Activated effector memory CD4-positive, alpha-beta T cell treated with anti-CD3 and anti-CD28 coated beads, Interleukin-2, amount 50 U/mL, for 16 hours (primary cell): ENCODE measurements around the gene TENT4A.

Source experiments
- DNase-seq: peaks from one replicate; pipeline ENCODE4 v3.0.0-alpha.2; 2020

Gene TENT4A

DNA sequence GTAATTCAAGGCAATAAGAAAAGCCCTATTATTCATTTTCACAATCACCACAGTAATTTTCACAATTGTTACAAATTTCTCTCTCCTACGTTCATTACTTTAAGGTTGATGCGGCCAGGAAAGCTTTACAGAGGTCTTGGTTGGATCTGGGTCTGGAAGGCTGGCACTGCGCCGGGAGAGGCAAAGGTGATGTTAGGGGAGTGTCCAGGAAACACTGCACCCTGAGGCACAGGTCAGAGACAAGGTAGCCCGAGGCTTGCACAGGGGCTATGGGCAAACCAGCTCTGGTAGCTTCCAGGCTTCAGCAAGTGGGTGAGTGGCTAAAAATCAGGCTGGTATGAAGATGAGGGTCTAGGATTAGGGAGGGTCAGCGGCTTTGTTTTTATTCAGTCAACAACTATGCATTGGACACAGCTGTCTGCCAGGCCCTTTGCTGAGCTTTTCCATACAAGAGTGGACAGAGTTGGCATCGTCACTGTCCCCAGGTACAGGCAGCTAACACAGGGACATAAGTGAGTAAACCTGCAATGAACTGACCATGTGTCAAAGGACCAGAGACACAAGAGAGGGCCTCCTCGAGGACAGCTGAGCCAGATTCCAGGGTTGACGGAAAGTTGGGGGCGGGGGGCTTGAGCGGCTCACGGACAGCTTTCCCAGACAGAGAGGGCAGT is 12.4 kb upstream of the TENT4A start:
- no peak for DNase-seq

DNA sequence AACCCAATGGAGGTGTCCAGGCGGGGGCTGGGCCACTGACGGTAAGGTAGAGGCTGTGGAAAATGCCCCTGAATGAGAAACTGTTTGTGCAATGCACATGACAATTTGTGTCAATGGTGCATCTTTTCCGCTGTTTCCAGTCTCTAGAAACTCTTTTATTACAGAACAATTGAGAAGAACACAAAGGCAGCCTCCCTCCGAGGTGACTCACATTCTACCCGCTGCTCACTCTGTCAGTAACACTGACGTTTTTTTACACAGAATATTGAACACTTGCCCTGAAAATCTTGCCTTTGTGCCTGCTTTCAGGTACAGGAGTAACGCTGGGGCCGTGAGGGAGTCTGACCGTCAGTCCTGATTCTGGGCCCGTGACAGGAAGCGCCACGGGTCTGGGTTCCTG is 11.7 kb upstream of the TENT4A start:
- DNase-seq, result no peak

DNA sequence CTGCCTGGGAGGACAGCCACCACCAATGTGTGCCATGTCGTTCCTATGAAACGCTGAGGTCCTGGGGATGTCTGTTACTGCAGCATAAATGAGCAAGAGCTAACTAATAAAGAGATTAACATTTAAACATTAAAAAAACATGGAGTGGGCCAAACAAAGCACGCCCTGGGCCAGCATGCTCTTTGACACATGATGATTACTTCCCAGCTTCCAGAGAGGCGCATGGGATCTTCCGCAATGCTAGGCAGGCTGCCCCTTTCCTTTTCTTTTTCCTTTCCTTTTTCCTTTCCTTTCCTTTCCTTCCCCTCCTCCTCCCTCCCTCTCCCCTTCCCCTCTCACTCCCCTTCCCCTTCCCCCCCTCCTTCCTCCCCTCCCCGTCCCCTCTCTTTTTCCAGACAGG is 10.6 kb upstream of the TENT4A start:
- no peak for DNase-seq

DNA sequence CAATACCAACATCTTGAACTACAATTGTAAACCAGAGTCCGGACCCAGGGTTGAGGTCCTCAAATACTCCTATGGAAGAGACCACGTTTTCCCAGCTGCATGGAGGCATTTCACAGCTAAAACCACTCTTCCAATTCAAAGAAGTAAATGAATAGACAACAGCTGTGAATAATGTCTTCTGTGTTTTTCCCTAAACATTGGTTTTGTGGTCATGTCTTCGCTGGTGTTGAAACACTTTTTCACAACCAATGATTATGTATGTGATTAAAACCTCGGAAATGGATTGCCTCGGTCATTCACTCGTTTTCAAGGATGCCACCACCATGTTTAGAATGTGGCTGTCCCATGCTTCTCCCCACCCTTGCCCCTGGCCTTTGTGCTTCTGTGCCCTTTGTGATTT is 9.4 kb upstream of the TENT4A start:
- DNase-seq, result no peak

DNA sequence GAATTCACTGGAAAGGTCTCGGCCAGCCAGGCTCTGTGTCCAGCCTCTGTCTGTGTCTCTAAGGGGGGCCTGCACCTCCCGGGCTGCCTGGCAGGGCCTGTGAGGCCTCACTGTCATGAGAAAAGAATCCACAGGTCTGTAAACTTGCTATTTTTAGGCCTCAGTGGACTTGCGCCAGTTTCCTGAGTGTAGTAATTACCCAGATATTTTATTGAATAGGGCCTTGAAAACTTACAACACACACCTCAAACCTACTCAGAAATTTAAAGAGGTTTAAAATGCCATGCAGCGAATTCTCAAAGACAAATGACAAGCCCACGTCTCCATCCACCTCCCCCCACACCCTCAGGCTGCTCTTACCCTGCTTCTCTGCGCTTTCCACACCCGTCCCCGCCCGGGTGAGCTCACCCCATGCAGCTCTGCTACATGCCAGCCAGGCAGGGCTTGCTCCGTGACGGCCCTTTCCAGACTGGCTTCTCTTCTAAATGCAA is 8.8 kb upstream of the TENT4A start:
- no peak for DNase-seq

DNA sequence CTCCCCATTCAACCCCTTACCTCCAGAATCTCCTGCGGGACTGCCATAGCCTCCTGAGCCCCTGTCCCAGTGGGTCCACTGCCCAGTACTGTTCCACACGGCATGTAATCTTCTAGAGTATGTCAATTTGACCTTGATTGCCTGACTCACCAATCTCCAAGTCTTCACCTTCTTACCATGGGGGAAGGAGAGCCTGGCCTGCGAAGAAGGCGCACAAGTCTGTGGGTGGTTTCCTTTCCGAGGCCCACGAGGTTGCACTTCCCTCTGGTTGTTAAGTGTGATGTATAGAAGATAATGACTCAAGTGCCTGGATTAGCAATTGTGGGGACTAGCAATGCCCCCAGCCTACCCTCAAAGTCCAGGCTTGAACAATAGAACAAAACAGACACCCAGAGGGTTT is 8.1 kb upstream of the TENT4A start:
- no peak for DNase-seq

DNA sequence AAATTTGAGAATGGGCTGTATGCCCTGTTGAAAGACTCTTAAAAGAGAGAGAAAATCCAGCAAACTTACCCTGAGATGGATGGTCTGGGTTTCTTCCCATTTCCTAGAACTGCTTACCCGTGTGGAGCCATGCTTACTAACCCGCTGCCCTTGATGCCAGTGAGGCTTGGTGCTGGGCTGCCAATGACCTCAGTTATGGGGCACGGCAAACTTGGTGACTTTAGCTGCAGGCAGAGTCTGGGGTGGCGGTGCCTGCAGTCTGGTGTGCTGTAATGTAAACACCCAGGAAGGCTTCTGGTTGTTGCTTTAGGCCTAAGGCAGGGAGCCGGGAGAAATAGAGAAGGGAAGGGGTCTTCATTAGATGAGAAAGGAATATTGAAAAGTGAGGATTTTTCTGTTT is 7.3 kb upstream of the TENT4A start:
- no peak for DNase-seq

DNA sequence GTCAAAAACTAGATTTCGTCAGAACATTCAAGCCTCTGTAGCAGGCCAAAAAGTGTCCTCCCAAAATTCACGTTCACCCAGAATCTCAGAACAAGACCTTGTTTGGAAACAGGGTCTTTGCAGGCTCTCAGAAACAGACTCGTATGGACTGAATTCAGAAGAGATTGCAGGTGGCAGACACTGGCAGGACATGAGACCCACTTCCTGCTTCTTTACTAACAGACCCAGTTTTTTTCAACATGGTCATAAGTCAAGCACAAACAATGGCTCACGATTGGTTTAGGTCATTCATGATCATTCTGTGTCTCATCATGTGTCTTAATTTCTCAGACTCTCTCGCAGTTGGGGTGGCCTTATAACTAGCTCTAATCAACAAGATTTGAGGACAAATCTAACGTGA is 5.4 kb upstream of the TENT4A start:
- no peak for DNase-seq

DNA sequence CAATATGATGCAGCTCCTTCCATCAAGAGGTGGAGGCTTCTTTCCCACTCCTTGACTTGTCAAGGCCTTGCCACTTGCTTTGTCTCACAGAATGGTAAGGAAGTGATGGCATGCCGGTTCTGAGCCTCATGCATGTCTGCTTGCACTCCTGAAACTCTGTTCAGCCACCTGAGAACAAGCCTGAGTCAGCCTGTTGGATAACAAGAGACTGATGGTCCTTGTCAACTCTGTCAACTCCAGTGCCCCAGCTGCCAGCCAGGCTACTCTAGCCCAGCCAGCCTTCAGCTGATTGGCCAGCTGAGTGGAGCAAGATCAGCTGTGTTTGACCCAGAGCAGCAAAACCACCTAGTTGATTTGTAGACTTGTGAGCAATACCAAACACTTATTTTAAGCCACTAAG is 4.4 kb upstream of the TENT4A start:
- no peak for DNase-seq

DNA sequence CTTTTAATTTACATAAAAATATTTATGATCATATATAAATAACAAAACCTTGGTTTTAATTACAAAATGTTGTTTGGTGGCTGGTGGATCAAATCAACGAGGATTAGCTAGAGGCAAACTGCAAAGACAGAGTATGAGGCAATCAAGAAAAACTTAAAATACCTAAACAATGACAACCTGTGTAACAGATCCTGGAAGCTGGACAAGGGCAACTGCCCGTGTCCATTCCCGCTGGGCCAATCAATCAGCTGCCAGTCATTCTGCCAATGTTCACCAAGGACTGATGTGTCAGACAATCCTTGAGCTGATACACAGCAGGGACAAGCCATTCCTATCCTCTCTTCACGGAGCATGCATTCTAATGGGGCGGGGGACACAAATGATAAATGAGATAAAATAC is 3.2 kb upstream of the TENT4A start:
- DNase-seq, result no peak

DNA sequence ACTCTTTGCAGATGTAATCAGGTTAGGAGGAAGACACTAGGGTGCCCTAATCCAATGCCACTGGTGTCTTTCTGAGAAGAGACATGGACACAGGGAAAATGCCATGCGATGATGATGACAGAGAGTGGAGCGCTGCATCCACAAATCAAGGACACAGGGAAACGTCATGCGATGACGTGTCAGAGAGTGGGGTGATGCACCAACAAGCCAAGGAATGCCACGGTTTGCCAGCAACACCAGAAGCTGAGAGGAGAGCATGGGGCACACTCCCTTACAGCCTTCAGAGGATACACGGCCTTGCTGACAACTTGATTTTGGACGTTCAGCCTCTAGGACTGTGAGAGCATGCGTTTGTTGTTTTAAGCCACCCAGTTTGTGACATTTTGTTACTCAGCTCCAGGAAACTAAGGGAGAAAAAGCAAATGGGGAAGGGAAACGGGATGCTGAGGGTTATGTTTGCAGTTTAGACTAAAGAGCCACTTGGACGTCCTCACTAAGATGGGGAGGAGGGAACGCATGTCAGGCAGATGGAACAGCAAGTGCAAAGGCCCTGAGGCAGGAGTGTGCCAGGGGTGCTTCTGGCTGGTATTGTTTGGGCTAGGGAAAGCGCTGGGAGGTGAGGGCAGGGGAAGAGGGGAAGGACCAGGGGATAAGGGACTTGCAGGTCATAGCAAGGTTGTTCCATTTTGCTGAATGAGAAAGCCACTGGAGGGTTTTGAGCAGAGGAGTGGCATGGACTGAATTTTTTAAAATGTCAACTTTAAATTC is 2.5 kb upstream of the TENT4A start:
- DNase-seq, result no peak

DNA sequence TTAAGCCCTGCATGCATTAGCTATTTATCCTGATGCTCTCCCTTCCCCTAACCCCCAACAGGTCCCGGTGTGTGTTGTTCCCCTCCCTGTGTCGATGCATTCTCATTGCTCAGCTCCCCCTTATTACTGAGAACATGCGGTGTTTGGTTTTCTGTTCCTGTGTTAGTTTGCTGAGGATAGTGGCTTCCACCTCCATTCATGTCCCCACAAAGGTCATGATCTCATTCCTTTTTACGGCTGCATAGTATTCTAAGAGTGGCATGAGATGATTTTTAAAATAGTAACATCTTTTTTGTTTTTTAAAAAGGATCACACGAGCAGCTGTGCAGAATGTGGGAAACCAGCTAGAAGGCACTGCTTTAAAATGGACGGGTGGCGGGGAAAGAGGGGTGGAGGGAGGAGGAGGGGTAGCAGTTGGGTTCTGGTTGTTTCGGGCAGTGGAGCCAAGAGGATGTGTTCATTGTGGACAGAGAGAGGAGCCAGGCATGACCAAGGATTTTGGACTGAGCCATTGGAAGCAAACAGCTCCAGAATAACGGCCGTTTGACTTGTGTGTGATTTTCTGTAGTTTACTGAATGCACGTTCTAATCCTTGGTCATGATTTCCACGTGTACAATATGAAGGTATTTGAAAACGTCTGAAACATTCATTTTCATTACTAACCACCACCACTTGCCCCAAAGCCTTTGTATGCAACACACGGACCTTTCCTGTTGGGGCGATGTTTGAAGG is 1.7 kb upstream of the TENT4A start:
- no peak for DNase-seq

DNA sequence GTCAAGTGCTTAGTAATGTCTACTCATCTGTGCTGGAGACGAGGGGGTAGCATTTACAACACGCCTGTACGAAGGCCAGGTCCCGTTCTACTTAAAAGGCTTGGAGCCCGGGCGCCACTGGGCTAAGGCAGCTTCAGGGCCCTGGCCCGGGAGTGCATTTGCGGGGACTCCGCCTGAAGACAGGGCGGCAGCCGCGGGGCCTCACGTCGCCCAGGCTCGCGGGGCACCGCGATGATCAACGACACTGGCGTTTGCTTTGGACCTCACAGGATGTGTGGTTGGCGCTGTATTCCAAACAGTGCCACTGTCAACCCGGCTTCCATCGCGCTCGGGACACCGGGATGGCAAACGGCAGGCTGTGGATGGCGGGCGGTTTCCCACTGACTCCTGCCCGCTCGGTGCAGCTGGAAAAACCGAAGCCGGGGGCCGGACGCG is 1.1 kb upstream of the TENT4A start:
- peak; percentile 84 for DNase-seq

DNA sequence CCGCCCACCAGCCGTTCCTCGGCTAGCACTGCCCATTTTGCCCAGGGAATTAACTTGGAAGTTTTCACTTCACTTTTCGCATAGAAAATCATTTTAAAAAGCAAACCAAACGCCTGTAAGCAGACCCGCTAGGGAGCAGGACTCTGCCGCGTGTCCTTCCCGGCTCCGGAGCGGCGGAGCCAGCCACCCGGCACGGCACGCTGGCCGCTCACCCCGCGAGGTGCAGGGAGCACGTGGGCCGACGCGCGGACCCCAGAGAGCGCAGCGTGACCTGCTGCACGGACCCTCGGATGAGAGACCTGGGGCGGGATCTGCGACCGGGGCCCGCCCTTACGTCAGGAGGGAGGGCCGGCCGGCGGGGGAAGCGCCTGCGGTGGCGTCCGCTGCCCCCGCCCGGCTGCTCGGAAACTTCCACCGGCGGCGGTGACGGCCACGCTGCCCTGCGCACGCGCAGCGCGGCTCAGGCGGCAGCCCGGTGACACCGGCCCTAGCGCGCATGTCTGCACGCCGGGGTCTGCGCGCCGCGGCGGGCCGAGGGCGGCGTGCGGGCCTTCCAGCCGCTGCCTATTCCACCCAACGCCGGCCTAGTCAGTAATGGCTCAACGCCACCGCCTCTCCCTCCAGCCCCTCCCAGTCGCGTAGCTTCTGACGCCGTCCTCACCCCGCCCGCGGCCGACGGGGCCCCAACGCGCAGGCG is 507 bp upstream of the TENT4A start:
- peak; percentile 99 for DNase-seq

DNA sequence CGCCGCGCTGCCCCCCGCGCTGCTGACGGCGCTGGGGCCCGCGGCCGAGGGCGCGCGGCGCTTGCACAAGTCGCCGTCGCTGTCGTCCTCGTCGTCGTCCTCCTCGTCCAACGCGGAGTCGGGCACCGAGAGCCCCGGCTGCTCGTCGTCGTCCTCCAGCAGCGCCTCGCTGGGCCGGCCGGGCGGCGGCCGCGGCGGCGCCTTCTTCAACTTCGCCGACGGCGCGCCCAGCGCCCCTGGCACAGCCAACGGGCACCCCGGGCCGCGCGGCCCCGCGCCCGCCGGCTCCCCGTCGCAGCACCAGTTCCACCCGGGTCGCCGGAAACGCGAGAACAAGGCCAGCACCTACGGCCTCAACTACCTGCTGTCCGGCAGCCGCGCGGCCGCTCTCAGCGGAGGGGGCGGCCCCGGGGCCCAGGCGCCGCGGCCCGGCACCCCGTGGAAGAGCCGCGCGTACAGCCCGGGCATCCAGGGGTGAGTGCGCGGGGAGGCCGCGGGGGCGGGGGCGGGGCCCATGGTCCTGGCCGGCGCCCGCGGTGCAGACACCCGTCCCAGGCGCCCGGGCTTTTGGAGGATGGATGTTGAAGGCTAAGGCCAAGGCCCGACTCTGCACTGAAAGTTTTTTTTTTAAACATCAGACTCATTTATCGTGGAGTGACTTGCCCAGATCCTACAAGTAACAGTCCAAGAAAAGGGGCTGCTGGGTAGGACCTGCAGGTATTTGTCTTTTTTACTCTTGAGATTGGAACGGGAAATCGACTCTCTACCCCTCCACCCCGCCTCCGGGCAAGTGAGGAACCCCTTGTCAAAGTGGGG is 1.2 kb downstream of the TENT4A start:
- DNase-seq, result peak; percentile 77

DNA sequence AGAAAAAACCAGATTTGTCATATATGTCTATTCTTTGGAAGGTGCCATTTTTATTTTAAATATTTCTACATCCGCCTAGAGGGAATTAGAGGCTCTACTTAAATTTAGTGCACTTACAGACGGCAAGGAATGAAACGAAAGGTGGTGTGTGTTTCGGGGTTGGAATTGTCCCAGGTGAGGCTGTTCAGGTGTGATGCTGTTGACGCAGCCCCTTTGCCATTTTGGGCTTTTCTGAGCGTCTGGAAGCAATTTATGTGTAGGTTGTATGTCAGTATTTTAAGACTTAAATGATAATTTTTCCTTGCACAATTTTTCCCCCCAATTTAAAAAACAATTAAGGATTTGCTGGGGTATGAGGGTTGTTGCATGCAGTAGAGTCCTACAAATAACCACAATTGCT is 2.0 kb downstream of the TENT4A start:
- no peak for DNase-seq

DNA sequence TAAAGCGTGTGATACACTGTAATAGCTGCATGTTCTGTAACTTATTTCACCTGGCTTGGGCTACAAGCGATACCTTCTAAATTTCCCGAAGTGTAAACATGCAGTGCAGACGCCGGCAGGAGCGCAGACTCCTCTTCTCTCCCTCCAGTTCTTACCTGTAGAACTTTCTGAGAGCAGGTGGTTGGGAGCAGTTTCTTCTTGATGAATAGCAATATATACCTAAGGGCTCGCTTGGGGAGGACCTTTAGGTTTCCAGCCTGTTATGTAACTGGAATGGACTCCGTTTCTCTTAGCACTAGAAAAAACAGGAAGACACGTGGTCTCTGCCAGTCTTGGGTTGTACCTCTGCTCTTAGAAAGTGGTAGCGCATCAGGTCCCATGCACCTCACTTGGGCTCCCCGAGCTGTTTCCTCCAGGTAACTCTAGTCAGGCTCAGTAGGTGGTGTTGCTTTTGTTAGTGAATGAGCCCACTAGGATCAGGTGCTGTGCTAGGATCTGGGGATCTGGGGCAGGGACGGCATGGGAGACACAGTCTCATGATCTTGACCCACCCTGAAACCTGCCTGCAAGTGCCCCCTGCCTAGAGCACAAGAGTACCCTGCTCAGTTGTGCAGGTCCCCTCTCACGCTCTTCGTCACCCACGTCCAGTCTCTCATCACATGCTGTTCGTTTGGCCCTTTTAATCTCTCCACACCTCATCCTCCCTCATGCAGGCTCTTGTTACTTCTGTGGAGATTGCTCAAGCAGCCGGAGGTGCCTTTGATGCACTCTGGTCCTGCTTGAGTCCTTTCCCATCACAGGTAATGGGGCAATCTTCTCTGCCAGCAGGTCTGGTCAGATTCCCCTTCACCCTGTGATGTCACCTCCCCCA is 2.8 kb downstream of the TENT4A start:
- peak; percentile 72 for DNase-seq

DNA sequence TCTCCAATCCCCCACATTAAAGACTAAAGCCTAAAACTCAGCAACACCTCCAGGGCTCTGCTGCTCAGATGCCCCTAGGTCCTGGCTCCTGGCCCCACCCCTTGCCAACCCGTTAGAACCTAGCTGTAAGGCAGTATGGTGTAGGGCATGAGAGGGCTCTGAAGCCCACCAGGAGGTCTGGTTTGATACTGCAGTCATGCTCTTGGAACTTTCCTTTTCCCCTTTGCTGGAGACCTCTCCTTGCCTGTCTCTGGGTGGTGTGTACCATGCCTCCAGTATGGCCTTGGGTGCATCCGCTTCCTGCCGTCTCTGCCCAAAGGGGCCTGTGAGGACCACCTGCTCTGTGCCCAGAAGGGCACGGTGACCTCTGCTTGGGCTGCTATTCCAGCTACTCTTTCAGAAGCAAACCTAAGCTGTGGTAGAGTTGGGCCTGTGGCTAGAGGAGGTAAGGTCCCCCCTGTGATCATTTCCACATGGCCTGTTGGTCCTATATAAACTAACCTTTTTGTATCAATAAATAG is 3.5 kb downstream of the TENT4A start:
- no peak for DNase-seq

DNA sequence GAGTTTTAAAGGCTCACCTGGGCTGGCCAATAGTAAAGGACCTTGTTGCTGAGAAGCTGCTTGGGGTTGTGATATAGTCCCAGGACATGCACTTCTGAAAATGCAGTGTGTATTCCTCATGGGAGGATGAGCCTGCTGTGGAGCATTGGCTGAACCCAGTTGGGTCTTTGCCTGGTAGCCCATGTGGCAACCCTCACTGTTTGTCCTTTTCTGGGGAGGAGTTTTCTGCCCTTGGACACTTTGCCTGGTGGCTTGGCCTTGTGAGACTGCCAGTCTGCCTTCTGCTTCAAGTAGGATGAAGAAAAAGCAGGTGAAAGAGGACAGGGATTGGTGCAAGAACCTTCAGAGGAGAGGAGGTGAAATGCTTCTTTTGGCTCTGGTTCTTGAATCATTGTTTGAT is 4.0 kb downstream of the TENT4A start:
- no peak for DNase-seq

DNA sequence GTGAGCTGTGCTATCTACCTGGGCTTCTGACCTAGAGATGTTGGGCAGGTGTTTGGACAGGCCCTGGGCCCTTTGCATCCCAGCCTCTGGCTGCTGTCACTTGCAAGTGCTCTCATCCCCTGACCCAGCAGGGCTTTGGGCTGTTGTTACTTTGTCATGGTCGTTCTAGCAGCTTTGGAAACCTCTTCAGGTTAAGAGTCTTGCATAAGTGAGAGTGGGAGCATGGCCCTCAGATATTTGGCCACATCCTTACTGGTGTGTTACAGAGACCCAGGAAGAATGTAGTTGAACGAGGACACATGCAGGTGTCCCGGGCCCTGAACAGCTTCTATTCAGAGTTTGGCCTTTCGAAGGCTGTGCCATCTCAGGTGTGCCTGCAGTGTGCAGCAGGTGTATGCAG is 4.5 kb downstream of the TENT4A start:
- no peak for DNase-seq

DNA sequence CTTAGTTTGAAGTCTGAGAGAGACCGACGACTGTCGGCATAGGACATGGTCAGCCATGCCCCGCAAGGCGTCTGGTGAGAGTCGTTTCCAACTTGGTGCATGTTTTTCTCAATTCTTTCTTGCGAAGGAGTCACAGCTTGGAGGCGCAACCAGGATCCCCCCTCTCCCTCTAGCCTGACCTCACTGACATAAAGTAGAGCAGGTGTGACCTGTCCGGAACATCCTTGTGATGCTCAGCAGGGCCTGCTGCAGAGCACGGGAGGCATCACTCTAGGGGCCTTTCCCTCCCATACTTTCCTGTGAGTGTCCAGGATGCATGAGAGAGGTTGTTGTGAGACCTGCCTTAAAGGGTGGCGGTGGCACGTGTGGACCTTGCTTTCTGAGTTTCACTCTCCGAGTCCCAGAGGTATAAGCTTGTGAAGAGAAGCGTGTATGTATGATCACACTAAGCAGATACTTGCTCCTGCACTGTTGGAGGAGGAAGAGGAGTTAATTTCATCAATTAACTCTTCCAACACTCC is 5.0 kb downstream of the TENT4A start:
- DNase-seq, result no peak
